Endothelial cell (in vitro differentiated cells): ENCODE data around the gene CD8A. TPM values are rescaled to one million over a fixed set of nuclear protein-coding genes. Genes with fewer than 3 reads are reported as not detected.

Experiments
- DNase-seq: peaks from one replicate; pipeline ENCODE4 v3.0.0; 2021; ENCODE audit warnings: low spot score
- H3K27ac Mint-ChIP-seq: one replicate; pipeline ENCODE4 v1.8.0; 2021; ENCODE audit warnings: mixed read lengths, inconsistent platforms; ENCODE audit not compliant: unreplicated experiment
- H3K27me3 Mint-ChIP-seq: one replicate; pipeline ENCODE4 v1.8.0; 2021; ENCODE audit warnings: mild to moderate bottlenecking, moderate library complexity, mixed read lengths, inconsistent platforms; ENCODE audit not compliant: unreplicated experiment
- H3K36me3 Mint-ChIP-seq: one replicate; pipeline ENCODE4 v1.8.0; 2021; ENCODE audit warnings: mild to moderate bottlenecking, low read depth, mixed read lengths, inconsistent platforms; ENCODE audit not compliant: unreplicated experiment
- H3K4me1 Mint-ChIP-seq: one replicate; pipeline ENCODE4 v1.8.0; 2021; ENCODE audit warnings: mild to moderate bottlenecking, mixed read lengths, inconsistent platforms; ENCODE audit not compliant: unreplicated experiment
- H3K4me3 Mint-ChIP-seq: one replicate; pipeline ENCODE4 v1.8.0; 2021; ENCODE audit warnings: mild to moderate bottlenecking, mixed read lengths, inconsistent platforms; ENCODE audit not compliant: unreplicated experiment
- H3K9me3 Mint-ChIP-seq: one replicate; pipeline ENCODE4 v1.8.0; 2021; ENCODE audit warnings: mixed read lengths, inconsistent platforms; ENCODE audit not compliant: unreplicated experiment
- CTCF ChIP-seq: fragments of 200-600 bp; sonication (generic); IDR thresholded peaks from one replicate; pipeline ENCODE4 v1.5.0; 2021; ENCODE audit warnings: antibody characterized with exemption; ENCODE audit not compliant: unreplicated experiment
- total RNA-seq: library from RNA; stranded (reverse); fragmentation: NEBNext Ultra II Directional; extraction: Animal tissue kit (Norgen Biotek cat#: 25700); gene quantifications from one replicate; pipeline ENCODE4 v1.2.1, GENCODE V29; 2021; ENCODE audit not compliant: unreplicated experiment

Gene CD8A
- total RNA-seq, 1 donor from 2014 or later = not detected

GRCh38 chr2:86815611-86816010 lies 24.9 kb upstream of the CD8A start:
- Mint-ChIP-seq H3K27me3 (no peaks in the 10 kb centered on the region), H3K4me1 (no peaks in the 10 kb centered on the region), H3K36me3 (no peaks in the 10 kb centered on the region), H3K27ac (no peak overlapping the region), H3K9me3 (no peaks in the 10 kb centered on the region), H3K4me3 (no peak overlapping the region)
- TF ChIP-seq CTCF = no peak
- no peak for DNase-seq

DNA sequence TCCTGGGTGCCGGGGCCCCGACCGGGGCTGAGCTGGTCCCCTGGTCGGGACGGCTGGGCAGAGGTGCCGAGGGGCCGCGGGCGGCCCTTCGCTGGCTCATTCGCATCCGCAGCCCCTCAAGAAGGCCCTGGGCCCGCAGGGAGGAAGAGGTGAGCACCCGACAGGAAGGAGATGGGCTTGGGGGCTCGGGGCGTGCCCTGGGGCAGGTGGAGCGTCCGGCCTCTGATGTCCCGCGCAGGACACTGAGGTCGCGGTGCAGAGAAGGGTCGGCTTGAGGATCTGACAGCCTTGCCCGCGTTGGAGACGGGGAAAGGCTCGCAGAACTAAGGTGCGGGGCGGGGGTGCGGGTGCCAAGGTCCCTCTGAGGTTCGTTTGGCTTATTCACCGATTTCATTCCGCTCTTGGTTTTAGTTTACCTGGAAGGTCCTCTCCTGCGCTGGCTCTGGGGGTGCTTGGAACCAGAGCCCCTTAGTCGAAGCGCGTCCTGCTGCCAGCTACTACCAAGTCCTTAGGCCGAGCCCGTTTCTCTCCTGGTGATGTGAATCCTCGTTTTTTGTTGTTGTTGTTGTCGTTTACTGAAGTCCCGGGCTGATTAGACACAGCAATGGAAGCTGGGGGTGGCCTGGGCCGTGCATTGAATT lies 18.9 kb upstream of the CD8A start:
- Mint-ChIP-seq H3K4me1 (peaks cover 5% of the 10 kb centered on the region), H3K9me3 (no peaks in the 10 kb centered on the region), H3K4me3 (no peak overlapping the region), H3K36me3 (no peaks in the 10 kb centered on the region), H3K27ac (no peak overlapping the region), H3K27me3 (peaks cover 14% of the 10 kb centered on the region)
- no peak for DNase-seq
- no peak for TF ChIP-seq CTCF

DNA sequence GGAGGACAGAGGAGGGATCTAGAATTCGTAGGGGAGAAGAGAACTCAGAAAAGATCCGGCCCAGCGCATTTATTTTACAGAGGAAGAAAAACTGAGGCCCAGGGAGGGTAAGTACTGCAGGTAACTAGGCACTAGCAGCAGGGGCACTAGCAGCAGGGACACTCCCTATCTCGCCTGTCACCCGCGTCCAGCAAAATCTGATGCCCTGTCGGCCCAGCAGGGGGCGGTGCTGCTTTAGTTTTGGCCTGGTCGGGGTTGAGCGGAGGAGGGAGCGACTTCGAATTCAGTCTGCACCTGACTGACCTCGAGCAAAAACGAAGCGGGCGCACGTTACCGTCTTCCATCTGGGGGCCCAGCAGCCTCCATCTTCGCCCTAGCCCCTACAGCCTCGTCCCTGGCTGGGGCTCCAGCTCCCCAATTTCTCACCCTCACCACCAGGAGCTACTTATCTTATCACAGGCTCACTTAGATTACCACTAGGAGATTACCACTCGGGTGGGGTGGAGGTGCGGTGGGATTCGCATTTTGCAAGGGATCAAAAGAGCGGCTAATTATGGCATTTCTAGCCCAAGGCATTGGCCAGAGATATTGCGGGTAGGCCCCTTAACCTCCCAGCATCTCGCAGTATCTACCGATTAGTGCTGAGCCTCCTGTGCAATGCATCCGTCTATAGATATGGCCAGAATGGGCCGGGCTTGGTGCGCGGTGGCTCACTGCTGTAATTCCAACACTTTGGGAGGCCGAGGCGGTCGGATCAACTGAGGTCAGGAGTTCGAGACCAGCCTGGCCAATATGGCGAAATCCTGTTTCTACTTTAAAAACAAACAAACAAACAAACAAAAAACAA lies 17.8 kb upstream of the CD8A start:
- TF ChIP-seq CTCF = peak; percentile 90
- peaks cover 14% of the 10 kb centered on the region for H3K27me3 Mint-ChIP-seq
- no peaks in the 10 kb centered on the region for H3K9me3 Mint-ChIP-seq
- H3K36me3 Mint-ChIP-seq = no peaks in the 10 kb centered on the region
- no peak overlapping the region for H3K27ac Mint-ChIP-seq
- peaks cover 5% of the 10 kb centered on the region for H3K4me1 Mint-ChIP-seq
- H3K4me3 Mint-ChIP-seq = peak overlapping the region; percentile 96
- peak; percentile 95 for DNase-seq

DNA sequence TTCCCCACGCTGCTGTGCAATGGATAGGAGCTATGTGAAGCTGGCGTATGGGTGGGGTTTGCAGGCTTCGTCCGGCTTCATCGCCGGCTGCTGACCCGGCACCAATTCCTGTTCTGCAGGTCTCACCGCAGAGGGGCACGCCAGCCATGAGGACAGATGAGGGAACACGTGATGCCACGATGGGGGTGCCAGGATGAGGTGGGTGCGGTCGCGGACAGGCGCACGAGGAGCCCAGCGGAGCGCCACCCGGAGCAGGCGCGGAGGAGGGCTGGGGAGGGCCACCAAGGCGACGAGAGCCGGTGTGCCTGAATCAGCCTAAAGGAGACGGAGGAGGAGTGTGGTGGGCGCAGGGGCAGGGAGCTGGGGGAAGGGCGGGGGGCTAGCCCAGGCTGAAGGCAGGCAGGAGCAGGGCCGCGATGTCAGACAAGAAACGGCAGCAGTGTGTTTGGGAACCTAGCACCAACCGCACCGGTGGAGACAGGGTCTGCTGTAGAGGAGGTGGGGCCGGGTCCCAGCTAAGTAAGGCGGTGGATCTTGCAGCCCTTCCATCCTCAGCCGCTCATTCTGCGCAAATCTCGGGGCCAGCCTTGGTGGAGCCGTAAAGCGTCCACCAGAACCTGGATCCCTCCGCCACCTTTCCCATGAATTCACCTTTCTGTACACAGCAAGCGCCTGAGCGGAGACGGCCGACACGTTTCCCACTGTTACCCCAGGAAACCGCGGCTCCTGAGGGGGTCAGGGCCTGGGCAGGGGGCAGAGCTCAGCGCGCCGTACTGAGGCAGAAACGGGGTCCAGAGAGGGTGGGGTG lies 17.0 kb upstream of the CD8A start:
- DNase-seq = peak; percentile 49
- Mint-ChIP-seq H3K9me3 (no peaks in the 10 kb centered on the region), H3K4me3 (peak overlapping the region; percentile 96), H3K27me3 (peaks cover 14% of the 10 kb centered on the region), H3K4me1 (peaks cover 5% of the 10 kb centered on the region), H3K36me3 (no peaks in the 10 kb centered on the region), H3K27ac (no peak overlapping the region)
- no peak for TF ChIP-seq CTCF
